ENCODE results near the gene PPM1H.

The PPM1H gene

DNA sequence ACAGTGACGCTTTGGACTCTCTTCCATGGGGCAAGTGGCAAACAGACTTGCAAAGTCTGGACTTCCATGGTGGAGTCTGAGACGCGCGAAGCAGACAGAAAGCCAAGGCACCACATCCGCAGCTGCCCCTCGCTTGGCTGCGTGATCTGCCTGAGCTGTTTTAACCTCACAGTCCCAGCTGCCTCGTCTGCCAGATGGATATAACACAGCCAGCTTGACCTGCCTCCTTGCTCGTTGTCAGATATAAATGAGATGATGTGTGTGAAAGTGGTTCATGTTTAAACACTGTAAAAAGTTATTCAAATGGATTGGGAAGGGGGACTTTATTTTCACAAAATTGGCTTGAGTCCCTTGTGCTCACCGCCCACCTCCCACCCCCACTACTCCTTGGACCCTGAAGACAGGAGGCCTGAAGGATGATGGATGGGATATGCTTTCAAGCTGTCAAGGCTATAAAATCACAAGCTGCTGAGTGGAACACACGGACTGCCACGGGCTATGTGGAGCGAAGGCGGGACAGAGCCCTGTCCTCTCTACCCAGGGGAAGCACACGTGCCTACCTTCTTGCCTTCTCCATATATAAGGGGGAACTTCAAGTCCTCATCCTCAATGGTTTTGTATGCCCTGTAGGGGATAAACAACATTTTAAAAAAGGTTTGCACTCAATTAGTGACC, 241.4 kb downstream of the PPM1H start:
- Histone ChIP-seq H3K27me3 (no peaks in the 10 kb centered on the region), H4K20me1 (no peaks in the 10 kb centered on the region), H3K9ac (no peak overlapping the region), H3K4me3 (no peak overlapping the region), H3K27ac (no peak overlapping the region), H3K36me3 (peaks cover 0 to 5% (median 0%) of the 10 kb centered on the region in 11 experiments; a peak in 1 of 22 replicates), H3K4me2 (no peak overlapping the region), H3K9me3 (replicated peaks in 1 of 11) (0 out of 22 replicates have a peak, but pooled peaks cover 0 to 5% (median 0%) of the 10 kb centered on the region in 11 experiments), H3K4me1 (peaks cover 5 to 31% (median 9%) of the 10 kb centered on the region in 10 experiments; a peak in 17 of 20 replicates)
- TF ChIP-seq Cebpa-rat (IDR thresholded peaks at IDR 0.05): no peak

DNA sequence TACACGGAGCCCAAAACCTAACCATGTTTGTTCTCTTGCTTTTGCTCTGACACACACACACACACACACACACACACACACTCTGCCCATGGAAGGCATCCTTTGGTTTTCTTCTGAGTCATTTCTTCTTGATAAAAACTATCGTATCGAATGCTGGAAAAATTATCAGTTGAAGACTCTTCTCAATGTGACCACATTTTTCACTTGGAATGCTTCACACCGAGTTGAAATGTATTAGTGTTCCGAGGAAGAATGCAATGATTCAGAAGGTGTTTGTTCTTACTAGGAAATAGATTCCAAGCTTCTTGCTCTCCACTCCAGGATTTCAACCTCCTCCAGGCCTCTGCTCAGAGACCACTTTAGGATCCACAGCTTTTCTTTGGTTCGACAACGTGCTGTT, 242.1 kb downstream of the PPM1H start:
- Histone ChIP-seq H3K4me2 (no peak overlapping the region), H3K9ac (no peak overlapping the region), H3K9me3 (replicated peaks in 1 of 11) (0 out of 22 replicates have a peak, but pooled peaks cover 0 to 5% (median 0%) of the 10 kb centered on the region in 11 experiments), H3K4me3 (no peak overlapping the region), H4K20me1 (no peaks in the 10 kb centered on the region), H3K4me1 (peaks cover 5 to 25% (median 9%) of the 10 kb centered on the region in 10 experiments; a peak in 17 of 20 replicates), H3K27ac (no peak overlapping the region), H3K36me3 (peaks cover 0 to 8% (median 0%) of the 10 kb centered on the region in 11 experiments; a peak in 1 of 22 replicates), H3K27me3 (no peaks in the 10 kb centered on the region)
- TF ChIP-seq Cebpa-rat (IDR thresholded peaks at IDR 0.05): no peak

DNA sequence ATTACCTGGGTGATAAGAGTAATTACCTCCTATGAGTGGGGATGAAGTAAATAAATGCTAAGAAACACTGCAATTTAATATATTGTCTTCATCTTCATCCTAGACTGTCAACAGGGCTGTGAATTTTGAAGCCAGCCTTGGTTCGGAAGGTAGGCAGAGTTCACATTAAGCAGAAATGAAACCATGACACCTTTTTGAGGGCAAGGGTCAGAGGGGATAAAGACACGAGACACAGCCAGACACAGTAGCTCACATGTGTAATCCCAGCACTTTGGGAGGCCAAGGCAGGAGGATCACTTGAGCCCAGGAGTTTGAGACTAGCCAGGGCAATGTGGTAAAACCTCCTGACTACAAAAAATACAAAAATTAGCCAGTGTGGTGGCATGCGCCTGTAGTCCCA, 243.6 kb downstream of the PPM1H start:
- Histone ChIP-seq H3K9ac (no peak overlapping the region), H4K20me1 (no peaks in the 10 kb centered on the region), H3K4me3 (no peak overlapping the region), H3K4me2 (no peak overlapping the region), H3K4me1 (peaks cover 5 to 12% (median 9%) of the 10 kb centered on the region in 10 experiments; a peak in 17 of 20 replicates), H3K36me3 (peaks cover 0 to 10% (median 0%) of the 10 kb centered on the region in 11 experiments; a peak in 1 of 22 replicates), H3K27ac (no peak overlapping the region), H3K27me3 (no peaks in the 10 kb centered on the region), H3K9me3 (replicated peaks in 1 of 11) (no peaks in the 10 kb centered on the region)
- no peak for TF ChIP-seq Cebpa-rat (IDR thresholded peaks at IDR 0.05)

DNA sequence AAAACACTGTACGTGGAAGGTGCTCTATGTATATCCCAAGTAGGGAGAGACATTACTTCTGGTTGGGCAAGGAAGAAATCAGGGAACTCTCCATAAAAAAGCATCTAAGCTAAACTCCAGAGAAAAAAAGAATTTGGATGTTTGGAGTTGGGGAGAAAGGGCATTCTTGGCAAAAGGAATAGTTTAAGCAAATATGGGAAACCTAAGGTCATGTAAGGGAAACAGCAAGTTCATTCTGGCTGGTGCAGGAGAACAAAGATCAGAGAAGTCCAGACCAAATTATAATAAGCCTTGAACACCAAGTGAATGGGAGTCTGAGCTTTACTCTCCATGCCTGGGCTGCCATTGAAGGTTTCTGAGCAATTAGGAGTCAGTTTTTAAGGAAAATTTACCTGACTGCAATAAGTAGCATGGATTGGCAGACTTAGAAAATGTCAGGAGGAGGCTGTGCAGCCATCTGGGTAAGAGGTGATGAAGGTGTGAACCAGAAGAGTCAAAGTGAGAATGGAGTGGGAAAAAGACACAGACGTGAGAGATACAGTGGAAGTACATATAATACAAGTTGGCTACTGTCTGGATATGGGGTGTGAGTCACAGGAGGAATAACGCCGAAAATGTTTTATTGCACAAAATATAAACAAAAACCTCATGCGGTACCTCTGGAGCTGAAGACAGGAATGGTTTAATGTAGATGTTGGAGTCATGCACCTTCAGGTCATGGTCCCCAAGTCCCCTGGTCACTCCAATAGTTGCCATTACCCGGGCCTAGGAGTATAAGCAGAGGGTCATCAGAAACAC, 245.7 kb downstream of the PPM1H start:
- H3K9me3 ChIP-seq (replicated peaks in 1 of 11): no peaks in the 10 kb centered on the region
- no peak overlapping the region for H3K9ac ChIP-seq
- H3K4me1 ChIP-seq: no peaks in the 10 kb centered on the region
- no peaks in the 10 kb centered on the region for H4K20me1 ChIP-seq
- peaks cover 0 to 10% (median 0%) of the 10 kb centered on the region in 11 experiments; a peak in 1 of 22 replicates for H3K36me3 ChIP-seq
- no peak overlapping the region for H3K4me2 ChIP-seq
- no peak overlapping the region for H3K4me3 ChIP-seq
- H3K27ac ChIP-seq: no peak overlapping the region
- no peaks in the 10 kb centered on the region for H3K27me3 ChIP-seq
- no peak for TF ChIP-seq Cebpa-rat (IDR thresholded peaks at IDR 0.05)

DNA sequence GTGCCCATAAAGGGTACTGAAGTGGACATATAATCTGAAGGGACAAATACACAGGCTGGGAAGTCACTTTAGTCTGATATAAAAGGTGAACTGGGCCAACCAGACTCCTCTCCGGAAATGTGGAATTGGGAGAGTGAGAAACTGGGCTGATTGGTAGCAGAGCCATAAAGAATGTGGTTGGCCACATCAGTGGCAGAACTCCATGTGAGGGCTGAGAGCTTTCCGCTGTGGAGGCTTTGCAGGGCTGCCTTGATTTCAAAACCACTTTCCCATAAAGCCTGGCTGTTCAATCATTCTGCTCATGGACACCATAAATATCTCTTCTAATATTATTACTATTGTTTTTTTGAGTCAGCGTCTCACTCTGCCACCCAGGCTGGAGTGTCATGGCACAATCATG, 248.0 kb downstream of the PPM1H start:
- Histone ChIP-seq H3K4me3 (no peak overlapping the region), H3K9ac (no peak overlapping the region), H3K27me3 (no peaks in the 10 kb centered on the region), H3K27ac (no peak overlapping the region), H4K20me1 (no peaks in the 10 kb centered on the region; a peak in 1 of 22 replicates), H3K36me3 (peaks cover 0 to 10% (median 0%) of the 10 kb centered on the region in 11 experiments; a peak in 1 of 22 replicates), H3K9me3 (replicated peaks in 1 of 11) (no peaks in the 10 kb centered on the region), H3K4me1 (no peaks in the 10 kb centered on the region), H3K4me2 (no peak overlapping the region)
- no peak for TF ChIP-seq Cebpa-rat (IDR thresholded peaks at IDR 0.05)

DNA sequence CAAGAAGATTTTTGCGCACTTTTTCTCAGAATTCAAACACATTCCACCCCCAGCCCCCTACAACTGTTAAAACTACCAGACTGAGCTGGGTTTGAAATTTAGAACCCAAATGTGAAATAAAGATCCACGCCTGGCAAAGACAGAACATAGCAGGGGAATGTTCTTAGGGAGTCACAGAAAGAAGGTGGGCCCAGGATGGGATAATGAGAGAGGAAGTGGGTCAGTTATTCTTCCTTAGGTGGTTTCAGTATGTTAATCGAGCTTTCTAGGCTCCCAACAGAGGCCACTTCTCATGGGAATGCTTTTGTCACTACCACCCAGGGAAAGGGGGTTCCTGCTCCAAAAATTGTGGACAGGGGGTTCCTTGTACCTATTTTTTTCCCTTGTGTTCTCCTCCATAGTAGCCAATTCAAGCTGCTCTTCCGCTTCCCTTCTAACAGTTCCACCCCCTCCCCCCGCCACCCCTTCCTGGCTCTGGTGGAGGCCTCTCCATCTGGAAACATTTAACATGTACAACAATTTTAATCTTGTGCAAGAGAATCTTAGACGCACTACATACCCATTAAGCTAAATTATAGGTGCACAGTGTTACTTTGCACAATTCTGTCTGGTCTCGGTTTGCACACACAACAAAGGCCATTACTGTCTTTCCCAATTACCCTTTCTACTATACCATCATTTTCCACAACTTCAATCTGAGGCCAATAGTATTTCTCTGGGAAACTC, 250.2 kb downstream of the PPM1H start:
- Histone ChIP-seq H3K9ac (no peak overlapping the region), H3K27ac (no peak overlapping the region), H3K4me3 (no peak overlapping the region), H3K9me3 (replicated peaks in 1 of 11) (no peaks in the 10 kb centered on the region), H3K27me3 (no peaks in the 10 kb centered on the region), H3K4me2 (no peak overlapping the region), H3K36me3 (peaks cover 0 to 10% (median 0%) of the 10 kb centered on the region in 11 experiments; a peak in 1 of 22 replicates), H4K20me1 (no peaks in the 10 kb centered on the region; a peak in 1 of 22 replicates), H3K4me1 (peaks cover 0 to 8% (median 3%) of the 10 kb centered on the region in 10 experiments; a peak in 10 of 20 replicates)
- no peak for TF ChIP-seq Cebpa-rat (IDR thresholded peaks at IDR 0.05)

DNA sequence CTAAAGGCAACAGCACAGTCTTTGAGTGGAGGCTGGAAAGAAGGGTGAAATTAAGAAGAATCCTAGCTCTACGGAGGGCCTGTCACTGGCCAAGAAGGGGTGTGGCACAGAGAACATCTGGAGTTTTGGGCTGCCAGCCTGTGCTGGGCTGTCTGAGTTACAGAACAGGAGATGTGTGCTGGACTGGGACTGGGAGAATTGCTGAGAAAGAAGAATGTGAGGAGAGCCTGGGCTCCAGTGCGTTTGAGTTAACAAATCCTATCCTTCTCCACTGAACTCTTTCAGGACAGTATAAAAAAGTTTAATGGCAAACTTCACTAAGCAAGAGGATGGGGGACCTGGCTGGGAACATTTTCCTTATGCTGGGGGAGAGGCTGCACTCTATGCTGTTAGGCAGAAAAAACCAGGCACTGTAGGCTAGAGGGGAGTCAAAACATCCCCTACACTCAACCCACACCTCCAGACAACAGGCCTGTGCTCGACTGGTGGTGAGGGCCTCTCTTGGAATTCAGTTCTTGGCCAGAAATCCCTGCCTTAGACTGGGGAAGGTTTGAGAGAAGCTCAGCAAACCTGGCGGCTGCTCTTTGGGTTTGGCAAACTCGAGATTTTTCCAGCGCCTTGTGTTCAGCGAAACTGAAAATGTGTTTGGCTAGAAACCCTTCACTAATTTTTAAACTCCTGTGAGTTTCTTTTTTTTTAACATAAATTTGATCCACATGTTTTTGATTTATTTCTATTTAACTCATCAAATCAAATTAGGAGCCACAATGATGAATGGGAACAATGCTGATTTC, 251.0 kb downstream of the PPM1H start:
- no peak overlapping the region for H3K4me3 ChIP-seq
- no peaks in the 10 kb centered on the region; a peak in 1 of 22 replicates for H4K20me1 ChIP-seq
- H3K27ac ChIP-seq: no peak overlapping the region
- H3K9ac ChIP-seq: no peak overlapping the region
- TF ChIP-seq Cebpa-rat (IDR thresholded peaks at IDR 0.05): no peak
- H3K36me3 ChIP-seq: peaks cover 0 to 8% (median 0%) of the 10 kb centered on the region in 11 experiments; a peak in 1 of 22 replicates
- peaks cover 0 to 11% (median 4%) of the 10 kb centered on the region in 10 experiments; a peak in 10 of 20 replicates for H3K4me1 ChIP-seq
- H3K27me3 ChIP-seq: no peaks in the 10 kb centered on the region
- no peak overlapping the region for H3K4me2 ChIP-seq
- peaks cover 0 to 4% (median 0%) of the 10 kb centered on the region in 11 experiments; a peak in 1 of 22 replicates for H3K9me3 ChIP-seq (replicated peaks in 1 of 11)

DNA sequence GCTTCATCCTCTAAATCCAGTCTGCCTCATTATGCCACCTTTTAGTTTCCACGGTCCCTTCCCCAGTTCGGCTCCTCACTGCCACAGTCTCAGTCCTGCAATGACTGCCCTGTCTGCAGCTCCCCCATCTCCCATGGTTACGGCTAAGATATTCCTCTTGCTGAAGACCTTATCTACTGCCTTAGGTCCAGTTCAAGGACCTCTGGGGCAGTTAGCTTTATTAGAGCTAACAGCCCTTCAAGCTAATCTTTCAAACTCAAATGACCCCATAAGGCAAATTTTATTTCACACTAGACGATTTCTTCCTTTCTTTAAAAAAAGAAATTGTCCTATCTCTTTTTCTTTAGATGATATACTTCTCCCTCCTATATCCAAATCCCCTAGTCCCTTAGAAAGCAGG, 253.6 kb downstream of the PPM1H start:
- no peaks in the 10 kb centered on the region; a peak in 1 of 22 replicates for H4K20me1 ChIP-seq
- TF ChIP-seq Cebpa-rat (IDR thresholded peaks at IDR 0.05): no peak
- H3K4me2 ChIP-seq: no peak overlapping the region
- no peak overlapping the region for H3K9ac ChIP-seq
- peaks cover 0 to 18% (median 10%) of the 10 kb centered on the region in 11 experiments; a peak in 12 of 22 replicates for H3K36me3 ChIP-seq
- H3K9me3 ChIP-seq (replicated peaks in 1 of 11): peaks cover 19 to 31% (median 23%) of the 10 kb centered on the region in 11 experiments
- no peaks in the 10 kb centered on the region for H3K27me3 ChIP-seq
- H3K4me1 ChIP-seq: peaks cover 0 to 11% (median 4%) of the 10 kb centered on the region in 10 experiments; a peak in 10 of 20 replicates
- no peak overlapping the region for H3K4me3 ChIP-seq
- no peak overlapping the region for H3K27ac ChIP-seq

All from BLaER1 treated with 17β-estradiol and CSF1 and Interleukin-3, amounts not matched to agents 10 nM and 100 nM (cell line).